HEK293T (cell line): Measurements from ENCODE around the gene LRRC10.

Source experiments
- ELF4 ChIP-seq: fragments of 450-650 bp; IDR thresholded peaks from 2 replicates; pipeline ENCODE4 v1.6.1; 2017; ENCODE audit warnings: antibody characterized with exemption
- FOXK2 ChIP-seq: fragments of 450-650 bp; IDR thresholded peaks from 2 replicates; pipeline ENCODE4 v1.6.1; 2016; ENCODE audit warnings: mild to moderate bottlenecking
- FOXM1 ChIP-seq: fragments of 450-650 bp; IDR thresholded peaks from 2 replicates; pipeline ENCODE4 v1.6.1; 2017; ENCODE audit warnings: mild to moderate bottlenecking, borderline replicate concordance
- LEF1 ChIP-seq: fragments of 450-650 bp; IDR thresholded peaks from 2 replicates; pipeline ENCODE4 v1.6.1; 2017; ENCODE audit warnings: mild to moderate bottlenecking, borderline replicate concordance
- NFRKB ChIP-seq: fragments of 450-650 bp; IDR thresholded peaks from 2 replicates; pipeline ENCODE4 v1.6.1; 2016; ENCODE audit warnings: mild to moderate bottlenecking, moderate library complexity
- SP1 ChIP-seq: fragments of 450-650 bp; IDR thresholded peaks from 2 replicates; pipeline ENCODE4 v1.6.1; 2017
- TARDBP ChIP-seq: fragments of 450-650 bp; IDR thresholded peaks from 2 replicates; pipeline ENCODE4 v1.6.1; 2016
- ZNF384 ChIP-seq: fragments of 450-650 bp; IDR thresholded peaks from 2 replicates; pipeline ENCODE4 v1.6.1; 2016

DNA sequence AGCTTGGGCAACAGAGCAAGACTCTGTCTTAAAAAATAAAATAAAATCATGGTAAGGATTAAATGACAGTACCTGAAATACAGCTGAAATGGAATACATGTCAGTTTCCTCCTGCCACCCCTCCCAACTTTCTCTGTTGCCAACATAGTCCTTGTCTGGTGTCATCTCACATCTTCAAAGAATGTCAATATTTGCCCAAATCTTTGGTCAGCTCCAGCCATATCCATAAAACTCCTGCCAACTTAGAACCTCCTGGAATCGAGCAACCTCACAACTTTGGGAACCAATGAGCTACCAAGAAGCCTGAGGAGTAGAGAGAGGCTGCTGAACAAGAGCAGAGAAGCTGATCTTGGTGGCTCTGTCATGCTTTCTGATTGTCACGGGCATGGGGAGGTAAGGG, 10.8 kb upstream of the LRRC10 start:
- no peak for TF ChIP-seq FOXM1
- TF ChIP-seq FOXK2, result no peak
- no peak for TF ChIP-seq NFRKB
- TF ChIP-seq TARDBP, result no peak
- no peak for TF ChIP-seq ZNF384
- TF ChIP-seq SP1, result no peak
- no peak for TF ChIP-seq ELF4
- TF ChIP-seq LEF1, result no peak
